Activated B cell treated with CpG ODN at 0.5 μM for 24 hours (primary cell): ENCODE measurements around the gene N4BP3. TPM values are rescaled to one million over a fixed set of nuclear protein-coding genes. Genes with fewer than 3 reads are reported as not detected.

Experiments
- ATAC-seq: fragments of 200-7000 bp; cut with Tn5 transposase; one replicate; pipeline ENCODE4 v1.10.0; 2021; ENCODE audit warnings: low read depth, mild to moderate bottlenecking, moderate library complexity
- CTCF ChIA-PET: fragments of 350-600 bp; sonication (Branson Sonifier 250); formaldehyde crosslinking; loops from one replicate; lab custom pipeline; 2021; ENCODE audit warnings: antibody characterized with exemption; lab: Charles Lee
- POLR2A ChIA-PET: fragments of 350-600 bp; sonication (Branson Sonifier 250); formaldehyde crosslinking; loops from one replicate; lab custom pipeline; 2021; ENCODE audit warnings: antibody characterized with exemption; lab: Charles Lee
- DNase-seq: peaks from one replicate; pipeline ENCODE4 v3.0.0; 2022
- H3K27ac Mint-ChIP-seq: one replicate; pipeline ENCODE4 v1.8.0; 2020; ENCODE audit warnings: mixed read lengths
- H3K27me3 Mint-ChIP-seq: one replicate; pipeline ENCODE4 v1.8.0; 2021; ENCODE audit warnings: mixed read lengths
- H3K36me3 Mint-ChIP-seq: one replicate; pipeline ENCODE4 v1.8.0; 2021; ENCODE audit warnings: low read depth, mixed read lengths
- H3K4me1 Mint-ChIP-seq: one replicate; pipeline ENCODE4 v1.8.0; 2021; ENCODE audit warnings: mixed read lengths
- H3K4me3 Mint-ChIP-seq: one replicate; pipeline ENCODE4 v1.8.0; 2020; ENCODE audit warnings: mild to moderate bottlenecking, mixed read lengths
- H3K9me3 Mint-ChIP-seq: one replicate; pipeline ENCODE4 v1.8.0; 2020; ENCODE audit warnings: mixed read lengths
- CTCF ChIP-seq: fragments of 200-600 bp; IDR thresholded peaks from one replicate; pipeline ENCODE4 v1.8.0; 2022; ENCODE audit warnings: antibody characterized with exemption, mild to moderate bottlenecking
- intact Hi-C: fragments of 100-400 bp; cut with micrococcal nuclease; formaldehyde crosslinking; loops from one replicate; pipeline ENCODE4 v1.15.1; 2024
- total RNA-seq: library from RNA; stranded (reverse); gene quantifications from 2 replicates; pipeline ENCODE4 v1.2.3, GENCODE V29; 2022

N4BP3 gene
- total RNA-seq, 1 donor from 2014 or later, result 18.1 TPM

GRCh38 chr5:178141550-178141949, 28.2 kb downstream of the N4BP3 start:
- intact Hi-C loops, result no loop called here
- CTCF ChIA-PET, result interaction anchor here (11.3 kb wide), 1 partner anchor 65 kb away, joined by 190 read pairs; no protein-coding TSS in a partner anchor
- Mint-ChIP-seq H3K27ac (no peak overlapping the region), H3K4me3 (no peak overlapping the region), H3K9me3 (no peaks in the 10 kb centered on the region), H3K27me3 (no peaks in the 10 kb centered on the region), H3K36me3 (peaks cover 73% of the 10 kb centered on the region), H3K4me1 (no peaks in the 10 kb centered on the region)
- ATAC-seq (no peak), DNase-seq (no peak)
- POLR2A ChIA-PET, result interaction anchor here (0.6 kb wide), 1 partner anchor 30 kb away, joined by 4 read pairs; no protein-coding TSS in a partner anchor
- no peak for TF ChIP-seq CTCF

DNA sequence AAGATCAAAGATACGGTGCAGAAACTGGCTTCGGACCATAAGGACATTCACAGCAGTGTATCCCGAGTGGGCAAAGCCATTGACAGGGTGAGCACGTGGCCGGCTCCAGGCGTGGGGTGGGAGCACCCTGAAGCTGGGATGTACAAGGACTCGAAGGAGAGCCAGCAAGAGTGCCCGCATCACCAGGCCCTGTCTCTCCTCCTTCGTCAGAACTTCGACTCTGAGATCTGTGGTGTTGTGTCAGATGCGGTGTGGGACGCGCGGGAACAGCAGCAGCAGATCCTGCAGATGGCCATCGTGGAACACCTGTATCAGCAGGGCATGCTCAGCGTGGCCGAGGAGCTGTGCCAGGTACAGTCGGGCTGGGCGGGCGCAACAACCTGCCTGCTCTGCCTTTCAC, 29.3 kb downstream of the N4BP3 start:
- Mint-ChIP-seq H3K27me3 (no peaks in the 10 kb centered on the region), H3K4me3 (no peak overlapping the region), H3K9me3 (no peaks in the 10 kb centered on the region), H3K36me3 (peaks cover 77% of the 10 kb centered on the region), H3K4me1 (no peaks in the 10 kb centered on the region), H3K27ac (no peak overlapping the region)
- no peak for DNase-seq
- no peak for ATAC-seq
- intact Hi-C loops, result no loop called here
- TF ChIP-seq CTCF, result no peak
- POLR2A ChIA-PET, result no interaction called here
- CTCF ChIA-PET, result interaction anchor here (0.9 to 11.3 kb wide), 3 partner anchors 10 to 66 kb away, joined by 3 to 190 read pairs (median 4); no protein-coding TSS in a partner anchor

DNA sequence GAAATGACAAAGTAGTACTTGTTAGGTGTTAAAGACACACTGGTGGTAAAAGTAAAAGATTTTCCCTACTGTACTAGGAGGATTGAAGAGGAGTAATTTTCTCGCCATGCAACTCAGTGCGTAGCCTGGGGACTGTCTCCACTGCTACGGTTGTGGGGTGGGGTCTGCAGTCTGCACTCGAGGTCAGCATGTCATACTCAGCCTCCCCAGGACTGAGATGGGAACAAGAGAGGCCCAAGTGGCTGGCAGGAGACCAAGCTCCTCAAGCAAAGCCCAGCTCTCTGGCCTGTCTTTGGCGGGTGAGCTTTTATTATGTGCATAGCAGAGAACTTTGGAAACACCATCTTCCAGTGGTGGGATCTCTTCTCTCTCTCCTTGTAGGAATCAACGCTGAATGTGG, 29.9 kb downstream of the N4BP3 start:
- H3K27ac Mint-ChIP-seq, result no peak overlapping the region
- ChIA-PET CTCF (interaction anchor here (0.9 to 11.3 kb wide), 3 partner anchors 10 to 66 kb away, joined by 3 to 190 read pairs (median 4); no protein-coding TSS in a partner anchor), POLR2A (no interaction called here)
- no peak for ATAC-seq
- no peaks in the 10 kb centered on the region for H3K9me3 Mint-ChIP-seq
- H3K4me1 Mint-ChIP-seq, result no peaks in the 10 kb centered on the region
- no peak for DNase-seq
- H3K36me3 Mint-ChIP-seq, result peaks cover 77% of the 10 kb centered on the region
- no peak for TF ChIP-seq CTCF
- H3K4me3 Mint-ChIP-seq, result no peak overlapping the region
- intact Hi-C loops, result no loop called here
- no peaks in the 10 kb centered on the region for H3K27me3 Mint-ChIP-seq

- Mint-ChIP-seq H3K4me1 (no peaks in the 10 kb centered on the region), H3K27me3 (no peaks in the 10 kb centered on the region), H3K27ac (no peak overlapping the region), H3K9me3 (no peaks in the 10 kb centered on the region), H3K36me3 (peaks cover 79% of the 10 kb centered on the region), H3K4me3 (no peak overlapping the region)
- intact Hi-C loops, result no loop called here
- TF ChIP-seq CTCF, result no peak
- POLR2A ChIA-PET, result no interaction called here
- DNase-seq (no peak), ATAC-seq (no peak)
- CTCF ChIA-PET, result interaction anchor here (1.7 to 11.3 kb wide), 2 partner anchors 10 to 67 kb away, joined by 7 to 190 read pairs; partner anchors contain the start of gene NHP2
These were observed 30.6 kb downstream of the N4BP3 start for GRCh38 chr5:178143901-178144300.

DNA sequence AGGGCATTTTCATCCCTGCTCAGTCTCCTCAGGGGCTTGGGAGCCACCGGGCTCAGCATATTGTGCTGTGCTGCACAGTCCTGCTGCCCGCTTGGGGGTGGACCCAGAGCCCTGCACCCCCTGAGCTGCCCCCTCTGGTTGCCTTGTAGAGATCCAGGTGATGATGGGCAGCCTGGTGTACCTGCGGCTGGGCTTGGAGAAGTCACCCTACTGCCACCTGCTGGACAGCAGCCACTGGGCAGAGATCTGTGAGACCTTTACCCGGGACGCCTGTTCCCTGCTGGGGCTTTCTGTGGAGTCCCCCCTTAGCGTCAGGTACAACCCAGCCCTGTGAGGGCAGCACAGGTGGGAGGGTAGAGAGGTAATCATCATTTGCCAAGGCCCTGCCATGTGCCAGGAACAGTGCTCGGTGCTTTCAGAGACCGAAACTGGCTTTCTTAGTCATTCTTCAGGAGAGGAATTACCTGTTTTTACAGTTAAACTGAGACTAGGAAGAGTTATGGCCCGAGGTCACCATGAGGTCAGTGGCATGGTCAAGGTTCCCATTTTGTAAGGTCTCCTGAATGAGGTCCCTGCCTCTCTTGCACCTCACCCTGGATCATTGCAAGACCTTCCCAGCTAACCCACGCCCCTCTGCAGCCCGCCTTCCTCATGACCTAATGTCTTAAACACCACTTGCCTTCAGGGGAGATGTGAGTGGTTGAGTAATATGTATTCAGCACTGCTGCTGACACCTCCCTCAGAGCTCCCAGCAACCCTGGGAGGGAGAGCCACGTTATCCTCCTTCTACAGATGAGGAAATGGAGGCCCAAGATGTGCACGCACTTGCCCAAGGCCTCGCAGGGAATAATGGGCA, 32.9 kb downstream of the N4BP3 start:
- POLR2A ChIA-PET, result interaction anchor here (2.1 kb wide), 1 partner anchor 71 kb away, joined by 10 read pairs; no protein-coding TSS in a partner anchor
- DNase-seq (peak; percentile 65), ATAC-seq (peak; percentile 89)
- H3K4me1 Mint-ChIP-seq, result peaks cover 4% of the 10 kb centered on the region
- peaks cover 89% of the 10 kb centered on the region for H3K36me3 Mint-ChIP-seq
- H3K27me3 Mint-ChIP-seq, result no peaks in the 10 kb centered on the region
- no peak overlapping the region for H3K4me3 Mint-ChIP-seq
- CTCF ChIA-PET, result interaction anchor here (1.0 to 11.3 kb wide), 5 partner anchors 12 to 69 kb away, joined by 3 to 190 read pairs (median 4); no protein-coding TSS in a partner anchor
- intact Hi-C loops, result loop anchor here (1.0 kb wide), 4 partner anchors 17 to 70 kb away; partner anchors contain the start of gene N4BP3
- no peak overlapping the region for H3K27ac Mint-ChIP-seq
- TF ChIP-seq CTCF, result peak; percentile 26
- H3K9me3 Mint-ChIP-seq, result no peaks in the 10 kb centered on the region
